GM12875 (cell line): ENCODE measurements around the gene ZNF808.

Source experiments
- H3K4me3 ChIP-seq: one replicate; pipeline ENCODE4 v1.5.1; 2011; ENCODE audit warnings: low read depth, low read length, control low read depth
- CTCF ChIP-seq: IDR thresholded peaks from 2 replicates; pipeline ENCODE4 v1.5.1; 2011; ENCODE audit warnings: low read depth, mild to moderate bottlenecking, control low read depth, inconsistent platforms, low read length, moderate library complexity, borderline replicate concordance; ENCODE audit not compliant: insufficient read depth

The ZNF808 gene

GRCh38 chr19:52600639-52601024 lies 73.2 kb downstream of the ZNF808 start:
- H3K4me3 ChIP-seq, result peak overlapping the region; percentile 61

GRCh38 chr19:52601025-52601973 lies 73.8 kb downstream of the ZNF808 start:
- peak overlapping the region; percentile 61 for H3K4me3 ChIP-seq
- peak; percentile 43; the same call in 1 of the 2 replicates for TF ChIP-seq CTCF

More at GRCh38 chr19:52600639-52601024, 73.2 kb downstream of the ZNF808 start:
- TF ChIP-seq CTCF, result no peak

GRCh38 chr19:52601974-52602366 lies 74.5 kb downstream of the ZNF808 start:
- H3K4me3 ChIP-seq, result peak overlapping the region; percentile 61

- no peak overlapping the region for H3K4me3 ChIP-seq
These were observed 75.5 kb downstream of the ZNF808 start for GRCh38 chr19:52602941-52603340.

GRCh38 chr19:52603558-52604207 lies 76.2 kb downstream of the ZNF808 start:
- no peak for TF ChIP-seq CTCF
- H3K4me3 ChIP-seq, result no peak overlapping the region

More at GRCh38 chr19:52602941-52603340, 75.5 kb downstream of the ZNF808 start:
- TF ChIP-seq CTCF, result no peak
